ENCODE data around the gene TRRAP. TPM values are rescaled to one million over a fixed set of nuclear protein-coding genes. Genes with fewer than 3 reads are reported as not detected.

The TRRAP gene
- total and polyA plus RNA-seq, 4 donors = 4.3 to 22.7 (median 10.1) TPM

GRCh38 chr7:99024066-99024465, 145.7 kb downstream of the TRRAP start:
- DNase-seq (ENCODE audit: low spot score) = no peak
- peaks cover 0 to 14% (median 7%) of the 10 kb centered on the region in 4 donors for H3K36me3 ChIP-seq (ENCODE audit: control insufficient read depth in 4 of 4, insufficient read depth in 3 of 4, low read depth in 1 of 4, low read length in 3 of 4)
- H3K27ac ChIP-seq (ENCODE audit: low read depth in 1 of 2, low read length in 2 of 2) = no peak overlapping the region
- H3K4me1 ChIP-seq (ENCODE audit: control insufficient read depth in 4 of 4, insufficient read depth in 4 of 4, low read length in 3 of 4) = peaks cover 0 to 7% (median 5%) of the 10 kb centered on the region in 4 donors
- H3K9ac ChIP-seq (ENCODE audit: low read depth in 1 of 2, low read length in 2 of 2) = no peak overlapping the region
- TF ChIP-seq, protein P1, sequence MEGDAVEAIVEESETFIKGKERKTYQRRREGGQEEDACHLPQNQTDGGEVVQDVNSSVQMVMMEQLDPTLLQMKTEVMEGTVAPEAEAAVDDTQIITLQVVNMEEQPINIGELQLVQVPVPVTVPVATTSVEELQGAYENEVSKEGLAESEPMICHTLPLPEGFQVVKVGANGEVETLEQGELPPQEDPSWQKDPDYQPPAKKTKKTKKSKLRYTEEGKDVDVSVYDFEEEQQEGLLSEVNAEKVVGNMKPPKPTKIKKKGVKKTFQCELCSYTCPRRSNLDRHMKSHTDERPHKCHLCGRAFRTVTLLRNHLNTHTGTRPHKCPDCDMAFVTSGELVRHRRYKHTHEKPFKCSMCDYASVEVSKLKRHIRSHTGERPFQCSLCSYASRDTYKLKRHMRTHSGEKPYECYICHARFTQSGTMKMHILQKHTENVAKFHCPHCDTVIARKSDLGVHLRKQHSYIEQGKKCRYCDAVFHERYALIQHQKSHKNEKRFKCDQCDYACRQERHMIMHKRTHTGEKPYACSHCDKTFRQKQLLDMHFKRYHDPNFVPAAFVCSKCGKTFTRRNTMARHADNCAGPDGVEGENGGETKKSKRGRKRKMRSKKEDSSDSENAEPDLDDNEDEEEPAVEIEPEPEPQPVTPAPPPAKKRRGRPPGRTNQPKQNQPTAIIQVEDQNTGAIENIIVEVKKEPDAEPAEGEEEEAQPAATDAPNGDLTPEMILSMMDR (IDR thresholded peaks at IDR 0.05; ENCODE audit: low read depth, low read length, missing input control) = no peak
- TF ChIP-seq JUND (IDR thresholded peaks at IDR 0.05) (no peak), REST (IDR thresholded peaks at IDR 0.05) (no peak), FOXA1 (IDR thresholded peaks at IDR 0.05) (no peak), EGR1 (IDR thresholded peaks at IDR 0.05; ENCODE audit: low read depth in 2 of 2) (no peak), TAF1 (conservative IDR thresholded peaks at IDR 0.05) (no peak), NR2F2 (IDR thresholded peaks at IDR 0.05) (no peak), RXRA (IDR thresholded peaks at IDR 0.05) (no peak), ZBTB33 (IDR thresholded peaks at IDR 0.05) (no peak), FOXA2 (IDR thresholded peaks at IDR 0.05) (no peak), HNF4A (conservative IDR thresholded peaks at IDR 0.05) (no peak), GABPA (IDR thresholded peaks at IDR 0.05 in 1 of 2, conservative IDR thresholded peaks at IDR 0.05 in 1 of 2) (no peak), HNF4G (IDR thresholded peaks at IDR 0.05) (no peak), RAD21 (IDR thresholded peaks at IDR 0.05) (no peak), YY1 (IDR thresholded peaks at IDR 0.05) (no peak), SP1 (IDR thresholded peaks at IDR 0.05) (no peak)
- TF ChIP-seq, protein P2, sequence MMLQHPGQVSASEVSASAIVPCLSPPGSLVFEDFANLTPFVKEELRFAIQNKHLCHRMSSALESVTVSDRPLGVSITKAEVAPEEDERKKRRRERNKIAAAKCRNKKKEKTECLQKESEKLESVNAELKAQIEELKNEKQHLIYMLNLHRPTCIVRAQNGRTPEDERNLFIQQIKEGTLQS (IDR thresholded peaks at IDR 0.05) = no peak
- TF ChIP-seq, protein P3, sequence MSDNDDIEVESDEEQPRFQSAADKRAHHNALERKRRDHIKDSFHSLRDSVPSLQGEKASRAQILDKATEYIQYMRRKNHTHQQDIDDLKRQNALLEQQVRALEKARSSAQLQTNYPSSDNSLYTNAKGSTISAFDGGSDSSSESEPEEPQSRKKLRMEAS (IDR thresholded peaks at IDR 0.05) = no peak
- no peaks in the 10 kb centered on the region for H3K27me3 ChIP-seq (ENCODE audit: control insufficient read depth in 4 of 4, insufficient read depth in 4 of 4, low read length in 3 of 4)
- H3K4me3 ChIP-seq (ENCODE audit: low read depth in 1 of 3, low read length in 3 of 3) = no peak overlapping the region
- H3K9me3 ChIP-seq (ENCODE audit: control insufficient read depth in 4 of 4, low read length in 3 of 4) = no peaks in the 10 kb centered on the region
